SIG-M5 treated with dmso at 0.1 percent for 504 hours (cell line): ENCODE data around the gene PARD3.

Experiments used
- DNase-seq: peaks from one replicate; lab custom pipeline; 2025; ENCODE audit not compliant: unreplicated experiment; lab: John Stamatoyannopoulos, UW

The PARD3 gene

GRCh38 chr10:34627741-34628140 is 187.4 kb downstream of the PARD3 start:
- DNase-seq: no peak

GRCh38 chr10:34627331-34627730 is 187.8 kb downstream of the PARD3 start:
- DNase-seq: peak; percentile 21

GRCh38 chr10:34626158-34626880 is 188.8 kb downstream of the PARD3 start:
- no peak for DNase-seq

- no peak for DNase-seq
Measured at GRCh38 chr10:34624323-34625153, 190.6 kb downstream of the PARD3 start.

- DNase-seq: no peak
Measured at GRCh38 chr10:34622945-34623344, 192.2 kb downstream of the PARD3 start.

GRCh38 chr10:34618611-34619010 is 196.5 kb downstream of the PARD3 start:
- DNase-seq: peak; percentile 5

- no peak for DNase-seq
Measured at GRCh38 chr10:34615770-34616169, 199.3 kb downstream of the PARD3 start.

- DNase-seq: no peak
Measured at GRCh38 chr10:34613491-34613890, 201.6 kb downstream of the PARD3 start.

- no peak for DNase-seq
Measured at GRCh38 chr10:34612938-34613337, 202.2 kb downstream of the PARD3 start.

- DNase-seq: no peak
Measured at GRCh38 chr10:34612446-34612845, 202.7 kb downstream of the PARD3 start.

GRCh38 chr10:34609287-34609940 is 205.7 kb downstream of the PARD3 start:
- DNase-seq: no peak

- DNase-seq: no peak
Measured at GRCh38 chr10:34607894-34608293, 207.2 kb downstream of the PARD3 start.

GRCh38 chr10:34606890-34607289 is 208.2 kb downstream of the PARD3 start:
- DNase-seq: no peak

GRCh38 chr10:34602478-34602877 is 212.6 kb downstream of the PARD3 start:
- DNase-seq: no peak

GRCh38 chr10:34601691-34602090 is 213.4 kb downstream of the PARD3 start:
- DNase-seq: no peak

GRCh38 chr10:34599026-34599795 is 215.9 kb downstream of the PARD3 start:
- no peak for DNase-seq

GRCh38 chr10:34596351-34596750 is 218.7 kb downstream of the PARD3 start:
- no peak for DNase-seq

- DNase-seq: no peak
Measured at GRCh38 chr10:34593930-34594329, 221.2 kb downstream of the PARD3 start.

GRCh38 chr10:34593374-34593890 is 221.7 kb downstream of the PARD3 start:
- no peak for DNase-seq

GRCh38 chr10:34590793-34591192 is 224.3 kb downstream of the PARD3 start:
- no peak for DNase-seq

GRCh38 chr10:34589275-34589674 is 225.8 kb downstream of the PARD3 start:
- no peak for DNase-seq
